Measurements from ENCODE around the gene RP9. TPM values are rescaled to one million over a fixed set of nuclear protein-coding genes. Genes with fewer than 3 reads are reported as not detected.

Gene RP9, protein sequence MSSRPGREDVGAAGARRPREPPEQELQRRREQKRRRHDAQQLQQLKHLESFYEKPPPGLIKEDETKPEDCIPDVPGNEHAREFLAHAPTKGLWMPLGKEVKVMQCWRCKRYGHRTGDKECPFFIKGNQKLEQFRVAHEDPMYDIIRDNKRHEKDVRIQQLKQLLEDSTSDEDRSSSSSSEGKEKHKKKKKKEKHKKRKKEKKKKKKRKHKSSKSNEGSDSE
- 8.6 and 10.5 TPM in 2 replicates for total RNA-seq

DNA sequence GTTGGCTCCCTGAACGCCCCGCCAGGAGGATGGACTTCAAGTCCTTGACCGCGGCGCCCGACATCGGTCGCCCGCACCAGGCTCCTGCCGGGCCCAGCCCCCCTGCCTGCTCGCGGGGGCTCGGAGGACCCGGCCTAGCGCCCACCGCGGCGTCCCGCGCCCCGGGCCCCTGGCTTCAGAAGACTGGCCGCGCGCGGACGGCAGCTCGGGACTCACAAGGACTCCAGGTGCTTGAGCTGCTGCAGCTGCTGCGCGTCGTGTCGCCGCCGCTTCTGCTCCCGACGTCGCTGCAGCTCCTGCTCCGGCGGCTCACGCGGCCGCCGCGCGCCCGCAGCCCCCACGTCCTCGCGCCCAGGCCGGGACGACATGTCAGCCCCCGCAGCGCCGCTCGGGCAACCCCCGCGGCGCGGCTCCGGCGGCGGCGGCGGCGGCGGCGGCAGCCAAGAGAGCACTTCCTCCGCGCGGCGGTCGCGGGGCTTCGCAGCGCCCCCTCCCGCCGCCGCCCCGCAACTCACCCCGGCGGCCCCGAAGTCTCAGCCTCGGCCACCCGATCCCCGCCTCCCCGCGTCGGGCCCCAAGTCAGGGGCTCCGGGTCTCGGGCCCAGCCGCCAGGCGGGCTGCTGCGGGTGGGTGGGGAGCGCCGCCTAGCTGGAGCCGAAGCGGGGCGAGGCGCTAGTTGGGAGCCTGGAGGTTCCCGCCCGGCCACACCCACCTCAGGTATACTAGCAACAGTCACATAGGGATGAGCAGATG is at the start of gene RP9:
TSS of gene RP9 (minus strand) at position 400 of the 753 bp plus-strand sequence. CDS start at position 368, 32 bp downstream.

GRCh38 chr7:33128990-33129805 is 20.0 kb upstream of the RP9 start, which contains the start of gene BBS9:
BBS9 (plus strand) TSS chr7:33129564; CDS start chr7:33146253, 16,689 bp downstream.

GRCh38 chr7:33062023-33062781 is 47.0 kb downstream of the RP9 start, which contains the start of gene NT5C3A:
NT5C3A (minus strand) TSS chr7:33062776; CDS start chr7:33062705, 71 bp downstream.

Other genes with a start within 250 kb of the RP9 start
- gene KBTBD2, start 217.6 kb downstream of the RP9 start, total RNA-seq, result 13.5 and 15.4 TPM in 2 replicates
- gene FKBP9, start 152.0 kb downstream of the RP9 start, total RNA-seq, result 136 and 152 TPM in 2 replicates
- 17.4 and 20.3 TPM in 2 replicates for gene NT5C3A, start 46.6 kb downstream of the RP9 start, total RNA-seq
- 2.7 and 5.7 TPM in 2 replicates for gene BBS9, start 20.2 kb upstream of the RP9 start, total RNA-seq